Measurements from ENCODE around the gene NRROS.

Gene NRROS

GRCh38 chr3:196656213-196656612 lies 16.7 kb downstream of the NRROS start:
- Histone ChIP-seq H3K27me3 (ENCODE audit: control insufficient read depth in 5 of 5, insufficient read depth in 4 of 5, low read length in 5 of 5) (peaks cover 0 to 2% (median 0%) of the 10 kb centered on the region in 5 donors), H3K4me3 (ENCODE audit: low read depth in 1 of 5, low read length in 5 of 5) (no peak overlapping the region), H3K9ac (ENCODE audit: low read length in 5 of 5) (no peak overlapping the region), H3K27ac (ENCODE audit: low read depth, low read length) (no peak overlapping the region), H3K9me3 (ENCODE audit: control insufficient read depth in 5 of 5, low read length in 5 of 5) (no peaks in the 10 kb centered on the region), H3K4me1 (ENCODE audit: control insufficient read depth in 5 of 5, insufficient read depth in 5 of 5, low read length in 5 of 5) (peaks cover 0 to 32% (median 17%) of the 10 kb centered on the region in 5 donors), H3K36me3 (ENCODE audit: control insufficient read depth in 5 of 5, insufficient read depth in 5 of 5, low read length in 5 of 5) (peaks cover 0 to 61% (median 39%) of the 10 kb centered on the region in 5 donors)

GRCh38 chr3:196659901-196660351 lies 20.4 kb downstream of the NRROS start:
- Histone ChIP-seq H3K9me3 (ENCODE audit: control insufficient read depth in 5 of 5, low read length in 5 of 5) (no peaks in the 10 kb centered on the region), H3K9ac (ENCODE audit: low read length in 5 of 5) (no peak overlapping the region), H3K4me3 (ENCODE audit: low read depth in 1 of 5, low read length in 5 of 5) (no peak overlapping the region), H3K36me3 (ENCODE audit: control insufficient read depth in 5 of 5, insufficient read depth in 5 of 5, low read length in 5 of 5) (peaks cover 0 to 59% (median 39%) of the 10 kb centered on the region in 5 donors), H3K4me1 (ENCODE audit: control insufficient read depth in 5 of 5, insufficient read depth in 5 of 5, low read length in 5 of 5) (no peaks in the 10 kb centered on the region), H3K27me3 (ENCODE audit: control insufficient read depth in 5 of 5, insufficient read depth in 4 of 5, low read length in 5 of 5) (no peaks in the 10 kb centered on the region), H3K27ac (ENCODE audit: low read depth, low read length) (no peak overlapping the region)

GRCh38 chr3:196660381-196661166 lies 21.1 kb downstream of the NRROS start:
- Histone ChIP-seq H3K36me3 (ENCODE audit: control insufficient read depth in 5 of 5, insufficient read depth in 5 of 5, low read length in 5 of 5) (peaks cover 0 to 53% (median 36%) of the 10 kb centered on the region in 5 donors), H3K4me3 (ENCODE audit: low read depth in 1 of 5, low read length in 5 of 5) (no peak overlapping the region), H3K9me3 (ENCODE audit: control insufficient read depth in 5 of 5, low read length in 5 of 5) (no peaks in the 10 kb centered on the region), H3K27me3 (ENCODE audit: control insufficient read depth in 5 of 5, insufficient read depth in 4 of 5, low read length in 5 of 5) (no peaks in the 10 kb centered on the region), H3K9ac (ENCODE audit: low read length in 5 of 5) (no peak overlapping the region), H3K27ac (ENCODE audit: low read depth, low read length) (no peak overlapping the region), H3K4me1 (ENCODE audit: control insufficient read depth in 5 of 5, insufficient read depth in 5 of 5, low read length in 5 of 5) (no peaks in the 10 kb centered on the region)

GRCh38 chr3:196661400-196661799 lies 21.9 kb downstream of the NRROS start:
- Histone ChIP-seq H3K9ac (ENCODE audit: low read length in 5 of 5) (no peak overlapping the region), H3K36me3 (ENCODE audit: control insufficient read depth in 5 of 5, insufficient read depth in 5 of 5, low read length in 5 of 5) (peaks cover 0 to 45% (median 35%) of the 10 kb centered on the region in 5 donors), H3K27ac (ENCODE audit: low read depth, low read length) (no peak overlapping the region), H3K9me3 (ENCODE audit: control insufficient read depth in 5 of 5, low read length in 5 of 5) (no peaks in the 10 kb centered on the region), H3K4me1 (ENCODE audit: control insufficient read depth in 5 of 5, insufficient read depth in 5 of 5, low read length in 5 of 5) (peaks cover 0 to 8% (median 6%) of the 10 kb centered on the region in 5 donors), H3K4me3 (ENCODE audit: low read depth in 1 of 5, low read length in 5 of 5) (no peak overlapping the region), H3K27me3 (ENCODE audit: control insufficient read depth in 5 of 5, insufficient read depth in 4 of 5, low read length in 5 of 5) (no peaks in the 10 kb centered on the region)

GRCh38 chr3:196662033-196662432 lies 22.5 kb downstream of the NRROS start:
- H3K9ac ChIP-seq (ENCODE audit: low read length in 5 of 5) = no peak overlapping the region
- H3K4me3 ChIP-seq (ENCODE audit: low read depth in 1 of 5, low read length in 5 of 5) = no peak overlapping the region
- no peaks in the 10 kb centered on the region for H3K9me3 ChIP-seq (ENCODE audit: control insufficient read depth in 5 of 5, low read length in 5 of 5)
- no peaks in the 10 kb centered on the region for H3K27me3 ChIP-seq (ENCODE audit: control insufficient read depth in 5 of 5, insufficient read depth in 4 of 5, low read length in 5 of 5)
- peaks cover 0 to 39% (median 30%) of the 10 kb centered on the region in 5 donors for H3K36me3 ChIP-seq (ENCODE audit: control insufficient read depth in 5 of 5, insufficient read depth in 5 of 5, low read length in 5 of 5)
- H3K27ac ChIP-seq (ENCODE audit: low read depth, low read length) = no peak overlapping the region
- peaks cover 0 to 9% (median 6%) of the 10 kb centered on the region in 5 donors for H3K4me1 ChIP-seq (ENCODE audit: control insufficient read depth in 5 of 5, insufficient read depth in 5 of 5, low read length in 5 of 5)

GRCh38 chr3:196662711-196663571 lies 23.4 kb downstream of the NRROS start:
- Histone ChIP-seq H3K4me3 (ENCODE audit: low read depth in 1 of 5, low read length in 5 of 5) (no peak overlapping the region), H3K9ac (ENCODE audit: low read length in 5 of 5) (no peak overlapping the region), H3K4me1 (ENCODE audit: control insufficient read depth in 5 of 5, insufficient read depth in 5 of 5, low read length in 5 of 5) (peaks cover 0 to 9% (median 6%) of the 10 kb centered on the region in 5 donors), H3K36me3 (ENCODE audit: control insufficient read depth in 5 of 5, insufficient read depth in 5 of 5, low read length in 5 of 5) (peaks cover 0 to 37% (median 24%) of the 10 kb centered on the region in 5 donors), H3K27ac (ENCODE audit: low read depth, low read length) (no peak overlapping the region), H3K9me3 (ENCODE audit: control insufficient read depth in 5 of 5, low read length in 5 of 5) (no peaks in the 10 kb centered on the region), H3K27me3 (ENCODE audit: control insufficient read depth in 5 of 5, insufficient read depth in 4 of 5, low read length in 5 of 5) (no peaks in the 10 kb centered on the region)

- Histone ChIP-seq H3K9me3 (ENCODE audit: control insufficient read depth in 5 of 5, low read length in 5 of 5) (no peaks in the 10 kb centered on the region), H3K9ac (ENCODE audit: low read length in 5 of 5) (no peak overlapping the region), H3K36me3 (ENCODE audit: control insufficient read depth in 5 of 5, insufficient read depth in 5 of 5, low read length in 5 of 5) (peaks cover 0 to 9% (median 5%) of the 10 kb centered on the region in 5 donors), H3K4me3 (ENCODE audit: low read depth in 1 of 5, low read length in 5 of 5) (no peak overlapping the region), H3K4me1 (ENCODE audit: control insufficient read depth in 5 of 5, insufficient read depth in 5 of 5, low read length in 5 of 5) (peaks cover 0 to 26% (median 6%) of the 10 kb centered on the region in 5 donors), H3K27me3 (ENCODE audit: control insufficient read depth in 5 of 5, insufficient read depth in 4 of 5, low read length in 5 of 5) (no peaks in the 10 kb centered on the region), H3K27ac (ENCODE audit: low read depth, low read length) (no peak overlapping the region)
Observed at GRCh38 chr3:196666001-196666867, 26.7 kb downstream of the NRROS start.

- Histone ChIP-seq H3K27ac (ENCODE audit: low read depth, low read length) (no peak overlapping the region), H3K36me3 (ENCODE audit: control insufficient read depth in 5 of 5, insufficient read depth in 5 of 5, low read length in 5 of 5) (peaks cover 0 to 6% (median 0%) of the 10 kb centered on the region in 5 donors), H3K9me3 (ENCODE audit: control insufficient read depth in 5 of 5, low read length in 5 of 5) (no peaks in the 10 kb centered on the region), H3K4me1 (ENCODE audit: control insufficient read depth in 5 of 5, insufficient read depth in 5 of 5, low read length in 5 of 5) (peaks cover 0 to 27% (median 6%) of the 10 kb centered on the region in 5 donors), H3K9ac (ENCODE audit: low read length in 5 of 5) (no peak overlapping the region), H3K4me3 (ENCODE audit: low read depth in 1 of 5, low read length in 5 of 5) (no peak overlapping the region), H3K27me3 (ENCODE audit: control insufficient read depth in 5 of 5, insufficient read depth in 4 of 5, low read length in 5 of 5) (no peaks in the 10 kb centered on the region)
Observed at GRCh38 chr3:196667056-196667825, 27.7 kb downstream of the NRROS start.

GRCh38 chr3:196670339-196670738 lies 30.8 kb downstream of the NRROS start:
- Histone ChIP-seq H3K4me3 (ENCODE audit: low read depth in 1 of 5, low read length in 5 of 5) (peak overlapping the region in 2 of 5 donors; percentile 6 to 24), H3K4me1 (ENCODE audit: control insufficient read depth in 5 of 5, insufficient read depth in 5 of 5, low read length in 5 of 5) (peaks cover 0 to 27% (median 6%) of the 10 kb centered on the region in 5 donors)

More at GRCh38 chr3:196670339-196670738, 30.8 kb downstream of the NRROS start:
- Histone ChIP-seq H3K36me3 (ENCODE audit: control insufficient read depth in 5 of 5, insufficient read depth in 5 of 5, low read length in 5 of 5) (no peaks in the 10 kb centered on the region), H3K27ac (ENCODE audit: low read depth, low read length) (peak overlapping the region; percentile 18), H3K9ac (ENCODE audit: low read length in 5 of 5) (no peak overlapping the region), H3K27me3 (ENCODE audit: control insufficient read depth in 5 of 5, insufficient read depth in 4 of 5, low read length in 5 of 5) (no peaks in the 10 kb centered on the region), H3K9me3 (ENCODE audit: control insufficient read depth in 5 of 5, low read length in 5 of 5) (no peaks in the 10 kb centered on the region)
